GM12878 (cell line): ENCODE data around the gene MRTFA.

Source experiments
- CHD1 ChIP-seq: IDR thresholded peaks from 2 replicates; pipeline ENCODE4 v1.6.1; 2012; ENCODE audit warnings: low read depth, low read length, improper control_type of control experiment
- CTCF ChIP-seq, 3 experiments: IDR thresholded peaks in 2 of 3; conservative IDR thresholded peaks in 1 of 3; 2 replicates each; pipeline ENCODE4 v1.5.1; 2011; ENCODE audit warnings: low read depth in 3 of 3, low read length in 3 of 3, mild to moderate bottlenecking in 3 of 3, control low read depth in 2 of 3, moderate library complexity in 2 of 3, inconsistent platforms in 1 of 3, mixed read lengths in 1 of 3; ENCODE audit not compliant: control insufficient read depth in 2 of 3, insufficient read depth in 1 of 3; ENCODE audit errors: extremely low read depth in 1 of 3
- EZH2 ChIP-seq: IDR thresholded peaks from 2 replicates; pipeline ENCODE4 v1.6.1; 2012; ENCODE audit warnings: low read depth, mild to moderate bottlenecking, control low read depth, inconsistent platforms, low read length, borderline replicate concordance; ENCODE audit not compliant: control insufficient read depth
- GABPA ChIP-seq: IDR thresholded peaks from 2 replicates; pipeline ENCODE4 v1.6.1; 2014; ENCODE audit warnings: antibody characterized with exemption, low read depth, mild to moderate bottlenecking, inconsistent platforms
- POLR2A ChIP-seq: IDR thresholded peaks from 2 replicates; pipeline ENCODE4 v1.6.1; 2011; ENCODE audit warnings: low read depth, mild to moderate bottlenecking, low read length
- POLR2AphosphoS5 ChIP-seq: IDR thresholded peaks from 2 replicates; pipeline ENCODE4 v1.6.1; 2011; ENCODE audit warnings: mild to moderate bottlenecking, low read length, inconsistent platforms
- RCOR1 ChIP-seq: conservative IDR thresholded peaks from 2 replicates; pipeline ENCODE4 v1.6.1; 2012; ENCODE audit warnings: low read depth, low read length, improper control_type of control experiment
- USF2 ChIP-seq: IDR thresholded peaks from 2 replicates; pipeline ENCODE4 v1.6.1; 2011; ENCODE audit warnings: low read depth, low read length, improper control_type of control experiment, borderline replicate concordance
- TF ChIP-seq, protein P1 (sequence below): fragments of 450-650 bp; conservative IDR thresholded peaks from 2 replicates; pipeline ENCODE4 v1.6.1; 2017; ENCODE audit warnings: mild to moderate bottlenecking, moderate library complexity
- TF ChIP-seq, protein P2 (sequence below): IDR thresholded peaks from 2 replicates; pipeline ENCODE4 v1.6.1; 2012; ENCODE audit warnings: low read length, inconsistent platforms
- TF ChIP-seq, protein P3 (sequence below): IDR thresholded peaks from 2 replicates; pipeline ENCODE4 v1.6.1; 2012; ENCODE audit warnings: mild to moderate bottlenecking, low read depth, low read length

- no peak for TF ChIP-seq CTCF (IDR thresholded peaks at IDR 0.05 in 2 of 3, conservative IDR thresholded peaks at IDR 0.05 in 1 of 3; ENCODE audit: control insufficient read depth in 2 of 3, extremely low read depth in 1 of 3, insufficient read depth in 1 of 3, low read depth in 3 of 3, low read length in 3 of 3)
- TF ChIP-seq RCOR1, result no peak
- TF ChIP-seq USF2, result no peak
- TF ChIP-seq EZH2, result no peak
- TF ChIP-seq, protein P1, sequence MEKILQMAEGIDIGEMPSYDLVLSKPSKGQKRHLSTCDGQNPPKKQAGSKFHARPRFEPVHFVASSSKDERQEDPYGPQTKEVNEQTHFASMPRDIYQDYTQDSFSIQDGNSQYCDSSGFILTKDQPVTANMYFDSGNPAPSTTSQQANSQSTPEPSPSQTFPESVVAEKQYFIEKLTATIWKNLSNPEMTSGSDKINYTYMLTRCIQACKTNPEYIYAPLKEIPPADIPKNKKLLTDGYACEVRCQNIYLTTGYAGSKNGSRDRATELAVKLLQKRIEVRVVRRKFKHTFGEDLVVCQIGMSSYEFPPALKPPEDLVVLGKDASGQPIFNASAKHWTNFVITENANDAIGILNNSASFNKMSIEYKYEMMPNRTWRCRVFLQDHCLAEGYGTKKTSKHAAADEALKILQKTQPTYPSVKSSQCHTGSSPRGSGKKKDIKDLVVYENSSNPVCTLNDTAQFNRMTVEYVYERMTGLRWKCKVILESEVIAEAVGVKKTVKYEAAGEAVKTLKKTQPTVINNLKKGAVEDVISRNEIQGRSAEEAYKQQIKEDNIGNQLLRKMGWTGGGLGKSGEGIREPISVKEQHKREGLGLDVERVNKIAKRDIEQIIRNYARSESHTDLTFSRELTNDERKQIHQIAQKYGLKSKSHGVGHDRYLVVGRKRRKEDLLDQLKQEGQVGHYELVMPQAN, result no peak
- TF ChIP-seq, protein P2, sequence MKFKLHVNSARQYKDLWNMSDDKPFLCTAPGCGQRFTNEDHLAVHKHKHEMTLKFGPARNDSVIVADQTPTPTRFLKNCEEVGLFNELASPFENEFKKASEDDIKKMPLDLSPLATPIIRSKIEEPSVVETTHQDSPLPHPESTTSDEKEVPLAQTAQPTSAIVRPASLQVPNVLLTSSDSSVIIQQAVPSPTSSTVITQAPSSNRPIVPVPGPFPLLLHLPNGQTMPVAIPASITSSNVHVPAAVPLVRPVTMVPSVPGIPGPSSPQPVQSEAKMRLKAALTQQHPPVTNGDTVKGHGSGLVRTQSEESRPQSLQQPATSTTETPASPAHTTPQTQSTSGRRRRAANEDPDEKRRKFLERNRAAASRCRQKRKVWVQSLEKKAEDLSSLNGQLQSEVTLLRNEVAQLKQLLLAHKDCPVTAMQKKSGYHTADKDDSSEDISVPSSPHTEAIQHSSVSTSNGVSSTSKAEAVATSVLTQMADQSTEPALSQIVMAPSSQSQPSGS, result no peak
- no peak for TF ChIP-seq CHD1
- TF ChIP-seq, protein P3, sequence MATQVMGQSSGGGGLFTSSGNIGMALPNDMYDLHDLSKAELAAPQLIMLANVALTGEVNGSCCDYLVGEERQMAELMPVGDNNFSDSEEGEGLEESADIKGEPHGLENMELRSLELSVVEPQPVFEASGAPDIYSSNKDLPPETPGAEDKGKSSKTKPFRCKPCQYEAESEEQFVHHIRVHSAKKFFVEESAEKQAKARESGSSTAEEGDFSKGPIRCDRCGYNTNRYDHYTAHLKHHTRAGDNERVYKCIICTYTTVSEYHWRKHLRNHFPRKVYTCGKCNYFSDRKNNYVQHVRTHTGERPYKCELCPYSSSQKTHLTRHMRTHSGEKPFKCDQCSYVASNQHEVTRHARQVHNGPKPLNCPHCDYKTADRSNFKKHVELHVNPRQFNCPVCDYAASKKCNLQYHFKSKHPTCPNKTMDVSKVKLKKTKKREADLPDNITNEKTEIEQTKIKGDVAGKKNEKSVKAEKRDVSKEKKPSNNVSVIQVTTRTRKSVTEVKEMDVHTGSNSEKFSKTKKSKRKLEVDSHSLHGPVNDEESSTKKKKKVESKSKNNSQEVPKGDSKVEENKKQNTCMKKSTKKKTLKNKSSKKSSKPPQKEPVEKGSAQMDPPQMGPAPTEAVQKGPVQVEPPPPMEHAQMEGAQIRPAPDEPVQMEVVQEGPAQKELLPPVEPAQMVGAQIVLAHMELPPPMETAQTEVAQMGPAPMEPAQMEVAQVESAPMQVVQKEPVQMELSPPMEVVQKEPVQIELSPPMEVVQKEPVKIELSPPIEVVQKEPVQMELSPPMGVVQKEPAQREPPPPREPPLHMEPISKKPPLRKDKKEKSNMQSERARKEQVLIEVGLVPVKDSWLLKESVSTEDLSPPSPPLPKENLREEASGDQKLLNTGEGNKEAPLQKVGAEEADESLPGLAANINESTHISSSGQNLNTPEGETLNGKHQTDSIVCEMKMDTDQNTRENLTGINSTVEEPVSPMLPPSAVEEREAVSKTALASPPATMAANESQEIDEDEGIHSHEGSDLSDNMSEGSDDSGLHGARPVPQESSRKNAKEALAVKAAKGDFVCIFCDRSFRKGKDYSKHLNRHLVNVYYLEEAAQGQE, result no peak
- TF ChIP-seq POLR2AphosphoS5, result peak; percentile 16; the same call in 1 of the 2 replicates
- TF ChIP-seq GABPA, result no peak
- no peak for TF ChIP-seq POLR2A
Measured at GRCh38 chr22:40414838-40415505, 221.5 kb downstream of the MRTFA start.
